ENCODE data around the gene STEAP1.

STEAP1 gene

DNA sequence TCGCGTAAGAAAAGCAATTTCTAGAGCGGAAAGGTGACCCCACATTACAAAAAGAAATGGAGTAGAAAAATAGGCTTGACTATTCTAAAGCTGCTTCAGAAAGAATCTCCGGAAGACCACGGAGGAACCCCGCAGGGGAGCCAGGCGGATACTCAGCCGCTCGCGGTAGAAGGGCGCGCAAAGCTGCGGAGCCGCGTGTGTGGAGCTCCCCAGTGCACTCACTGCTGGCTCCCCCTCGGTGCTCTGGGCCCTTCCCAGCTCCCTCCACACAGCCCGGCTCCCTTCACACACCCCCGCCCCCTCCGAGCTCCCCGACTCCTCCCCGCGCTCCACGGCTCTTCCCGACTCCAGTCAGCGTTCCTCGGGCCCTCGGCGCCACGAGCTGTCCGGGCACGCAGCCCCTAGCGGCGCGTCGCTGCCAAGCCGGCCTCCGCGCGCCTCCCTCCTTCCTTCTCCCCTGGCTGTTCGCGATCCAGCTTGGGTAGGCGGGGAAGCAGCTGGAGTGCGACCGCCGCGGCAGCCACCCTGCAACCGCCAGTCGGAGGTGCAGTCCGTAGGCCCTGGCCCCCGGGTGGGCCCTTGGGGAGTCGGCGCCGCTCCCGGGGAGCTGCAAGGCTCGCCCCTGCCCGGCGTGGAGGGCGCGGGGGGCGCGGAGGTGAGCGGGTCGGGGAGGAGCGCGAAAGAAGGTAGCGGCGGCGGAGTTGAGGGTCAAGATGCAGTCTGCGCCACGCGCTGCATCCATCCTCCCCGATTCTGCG lies 57.3 kb downstream of the STEAP1 start, which contains the start of gene STEAP2:
Gene STEAP2 (plus strand): TSS at position 350 of the 758 bp plus-strand sequence. CDS start 13,343 bp downstream, outside the sequence.
- Histone ChIP-seq H3K9ac (ENCODE audit: low read length) (no peak within 1 kb of the TSS), H3K4me1 (ENCODE audit: low read length) (peaks cover 13% of the 10 kb centered on the region), H2AFZ (ENCODE audit: low read depth, low read length) (no peak within 1 kb of the TSS), H3K27me3 (ENCODE audit: low read depth, low read length) (no peaks in the 10 kb centered on the region), H3K4me2 (ENCODE audit: low read length) (no peak within 1 kb of the TSS), H3K9me3 (ENCODE audit: insufficient read depth, low read length) (0 out of 2 replicates have a peak, but pooled peaks cover 3% of the 10 kb centered on the region), H3K27ac (ENCODE audit: low read length) (no peak within 1 kb of the TSS), H3K79me2 (ENCODE audit: low read length) (no peaks in the 10 kb centered on the region), H3K36me3 (replicated peaks; ENCODE audit: low read depth, low read length) (no peaks in the 10 kb centered on the region), H3K4me3 (ENCODE audit: low read length) (no peak within 1 kb of the TSS), H4K20me1 (ENCODE audit: insufficient read depth, low read length) (no peaks in the 10 kb centered on the region)
- TF ChIP-seq, protein P1, sequence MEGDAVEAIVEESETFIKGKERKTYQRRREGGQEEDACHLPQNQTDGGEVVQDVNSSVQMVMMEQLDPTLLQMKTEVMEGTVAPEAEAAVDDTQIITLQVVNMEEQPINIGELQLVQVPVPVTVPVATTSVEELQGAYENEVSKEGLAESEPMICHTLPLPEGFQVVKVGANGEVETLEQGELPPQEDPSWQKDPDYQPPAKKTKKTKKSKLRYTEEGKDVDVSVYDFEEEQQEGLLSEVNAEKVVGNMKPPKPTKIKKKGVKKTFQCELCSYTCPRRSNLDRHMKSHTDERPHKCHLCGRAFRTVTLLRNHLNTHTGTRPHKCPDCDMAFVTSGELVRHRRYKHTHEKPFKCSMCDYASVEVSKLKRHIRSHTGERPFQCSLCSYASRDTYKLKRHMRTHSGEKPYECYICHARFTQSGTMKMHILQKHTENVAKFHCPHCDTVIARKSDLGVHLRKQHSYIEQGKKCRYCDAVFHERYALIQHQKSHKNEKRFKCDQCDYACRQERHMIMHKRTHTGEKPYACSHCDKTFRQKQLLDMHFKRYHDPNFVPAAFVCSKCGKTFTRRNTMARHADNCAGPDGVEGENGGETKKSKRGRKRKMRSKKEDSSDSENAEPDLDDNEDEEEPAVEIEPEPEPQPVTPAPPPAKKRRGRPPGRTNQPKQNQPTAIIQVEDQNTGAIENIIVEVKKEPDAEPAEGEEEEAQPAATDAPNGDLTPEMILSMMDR (IDR thresholded peaks at IDR 0.05; ENCODE audit: low read depth, low read length) = no peak
- no peak for TF ChIP-seq EZH2phosphoT487 (IDR thresholded peaks at IDR 0.05; ENCODE audit: low read depth)

DNA sequence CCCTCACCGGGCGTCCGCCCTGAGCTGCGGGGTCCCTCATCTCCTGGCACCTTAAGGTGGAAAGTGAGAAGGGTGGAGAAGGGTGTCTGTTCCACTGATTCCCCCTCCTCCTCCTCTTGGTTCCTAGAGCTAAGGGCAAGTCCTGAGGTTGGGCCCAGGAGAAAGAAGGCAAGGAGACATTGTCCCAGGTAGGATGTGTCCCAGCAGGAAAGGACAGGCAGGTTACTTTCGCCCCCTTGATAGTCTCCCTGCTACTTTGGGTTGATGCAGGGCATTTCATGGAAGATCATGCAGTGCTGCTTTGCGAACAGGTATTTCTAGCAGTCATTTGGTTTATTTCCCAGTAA lies 57.9 kb downstream of the STEAP1 start:
- no peak for TF ChIP-seq EZH2phosphoT487 (IDR thresholded peaks at IDR 0.05; ENCODE audit: low read depth)
- TF ChIP-seq, protein P1 (IDR thresholded peaks at IDR 0.05; ENCODE audit: low read depth, low read length) = no peak
- Histone ChIP-seq H3K4me1 (ENCODE audit: low read length) (peaks cover 10% of the 10 kb centered on the region), H4K20me1 (ENCODE audit: insufficient read depth, low read length) (no peaks in the 10 kb centered on the region), H3K9ac (ENCODE audit: low read length) (no peak overlapping the region), H3K4me3 (ENCODE audit: low read length) (no peak overlapping the region), H3K27ac (ENCODE audit: low read length) (no peak overlapping the region), H3K36me3 (replicated peaks; ENCODE audit: low read depth, low read length) (no peaks in the 10 kb centered on the region), H3K4me2 (ENCODE audit: low read length) (no peak overlapping the region), H3K9me3 (ENCODE audit: insufficient read depth, low read length) (0 out of 2 replicates have a peak, but pooled peaks cover 3% of the 10 kb centered on the region), H3K27me3 (ENCODE audit: low read depth, low read length) (no peaks in the 10 kb centered on the region), H2AFZ (ENCODE audit: low read depth, low read length) (no peak overlapping the region), H3K79me2 (ENCODE audit: low read length) (no peaks in the 10 kb centered on the region)

DNA sequence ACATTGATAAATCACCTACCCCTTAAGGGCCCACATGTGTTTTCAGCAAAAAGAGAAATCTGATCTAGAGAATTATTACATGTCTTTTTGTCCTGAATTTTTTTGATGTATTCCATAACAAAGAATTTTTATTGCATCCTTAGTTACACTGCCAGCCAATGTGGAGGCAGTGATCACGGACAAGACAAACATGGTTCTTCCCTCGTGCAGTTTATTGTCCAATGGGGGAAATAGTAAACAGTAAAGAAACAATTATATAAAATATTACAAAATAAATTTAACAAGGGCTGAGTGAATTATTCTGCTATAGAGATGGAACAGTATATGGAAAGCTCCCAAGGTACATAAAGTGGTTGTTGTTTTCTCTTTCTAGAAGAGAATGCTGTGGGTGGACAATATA lies 59.3 kb downstream of the STEAP1 start:
- Histone ChIP-seq H3K9me3 (ENCODE audit: insufficient read depth, low read length) (0 out of 2 replicates have a peak, but pooled peaks cover 3% of the 10 kb centered on the region), H3K4me1 (ENCODE audit: low read length) (no peaks in the 10 kb centered on the region), H3K27ac (ENCODE audit: low read length) (no peak overlapping the region), H3K79me2 (ENCODE audit: low read length) (no peaks in the 10 kb centered on the region), H3K27me3 (ENCODE audit: low read depth, low read length) (no peaks in the 10 kb centered on the region), H3K4me2 (ENCODE audit: low read length) (no peak overlapping the region), H2AFZ (ENCODE audit: low read depth, low read length) (no peak overlapping the region), H4K20me1 (ENCODE audit: insufficient read depth, low read length) (no peaks in the 10 kb centered on the region), H3K9ac (ENCODE audit: low read length) (no peak overlapping the region), H3K4me3 (ENCODE audit: low read length) (no peak overlapping the region), H3K36me3 (replicated peaks; ENCODE audit: low read depth, low read length) (no peaks in the 10 kb centered on the region)
- TF ChIP-seq, protein P1 (IDR thresholded peaks at IDR 0.05; ENCODE audit: low read depth, low read length) = no peak
- TF ChIP-seq EZH2phosphoT487 (IDR thresholded peaks at IDR 0.05; ENCODE audit: low read depth) = no peak

Data from OCI-LY3 (cell line).